Activated CD4-positive, alpha-beta T cell treated with anti-CD3 and anti-CD28 coated beads for 4 hours (primary cell): Measurements from ENCODE around the gene IL12A.

Source experiments
- DNase-seq, 2 donors: peaks; one replicate each; pipeline ENCODE4 v3.0.0-alpha.2; 2020

The IL12A gene

GRCh38 chr3:159988617-159989271 is at the start of gene IL12A:
TSS of gene IL12A (plus strand) at chr3:159988835.
- peak; percentile 73 to 76 for DNase-seq

- no peak for DNase-seq
Observed at GRCh38 chr3:159941038-159942000, 47.3 kb upstream of the IL12A start.

DNA sequence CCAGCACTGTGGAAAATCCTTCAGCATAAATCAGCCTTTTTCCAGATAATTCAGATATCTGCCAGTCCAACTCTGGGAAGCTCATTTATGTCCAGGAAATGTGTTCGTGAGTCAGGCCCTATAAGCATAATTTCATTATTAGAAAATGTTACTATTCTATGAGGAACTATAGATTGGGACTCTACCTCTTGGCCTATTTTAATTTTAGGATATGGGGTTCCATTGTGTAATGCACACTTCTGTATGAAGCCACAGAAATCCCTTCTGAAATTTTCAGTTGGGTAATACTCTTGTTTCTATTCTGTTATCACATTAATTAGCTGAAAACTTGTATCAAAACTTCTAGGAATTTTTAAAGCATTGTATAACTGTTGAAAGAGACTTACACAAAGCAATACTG is 43.9 kb upstream of the IL12A start:
- DNase-seq: no peak

DNA sequence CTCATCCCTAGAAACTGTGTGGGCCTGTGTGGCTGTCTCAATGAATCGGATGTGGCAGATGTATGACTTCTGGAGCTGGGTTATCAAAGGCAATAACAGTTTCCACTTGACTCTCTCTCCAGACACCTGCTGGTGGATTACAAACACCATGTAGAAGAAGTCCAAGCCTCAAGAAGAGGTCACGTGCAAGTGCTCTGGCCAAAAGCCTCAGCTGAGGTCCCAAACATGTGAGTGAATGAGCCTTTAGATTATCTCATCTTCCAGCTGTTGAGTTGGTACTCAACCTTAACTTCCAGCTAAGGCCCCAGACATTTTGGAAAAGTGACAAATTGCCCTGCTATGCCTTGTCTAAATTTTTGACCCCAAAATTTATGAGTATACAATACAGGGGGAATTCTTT is 42.7 kb upstream of the IL12A start:
- DNase-seq: no peak

- DNase-seq: no peak
Observed at GRCh38 chr3:159947220-159947619, 41.4 kb upstream of the IL12A start.

DNA sequence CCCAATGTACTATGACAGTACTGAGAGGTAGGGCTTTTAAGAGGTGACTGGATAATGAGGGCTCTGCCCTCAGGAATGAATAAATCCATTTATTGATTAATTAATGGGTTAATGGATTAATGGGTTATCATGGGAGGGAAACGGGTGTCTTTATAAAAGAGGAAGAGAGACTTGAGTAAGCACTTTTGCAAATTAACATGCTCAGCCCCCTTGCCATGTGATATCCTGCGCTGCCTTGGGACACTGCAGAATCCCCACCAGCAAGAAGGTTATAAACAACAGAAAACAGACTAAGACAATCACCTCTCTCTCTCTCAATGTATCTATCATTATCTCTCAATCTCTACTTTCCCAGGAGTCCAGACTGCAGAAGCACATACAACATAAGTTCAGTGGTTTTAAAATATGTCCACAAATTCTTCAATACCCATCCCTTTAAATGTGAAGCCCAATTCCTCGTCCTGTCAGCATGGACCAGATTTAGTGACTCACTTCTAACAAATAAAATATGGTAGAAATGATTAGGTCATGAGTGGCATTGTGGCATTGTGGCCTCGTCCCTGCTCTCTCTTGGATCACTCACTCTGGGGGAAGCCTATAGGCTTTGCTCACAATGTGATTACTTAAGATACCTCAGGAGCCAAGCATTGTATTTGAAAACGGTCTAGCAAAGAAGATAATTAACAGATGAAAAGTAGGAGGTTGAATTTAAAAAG is 40.0 kb upstream of the IL12A start:
- DNase-seq: no peak

DNA sequence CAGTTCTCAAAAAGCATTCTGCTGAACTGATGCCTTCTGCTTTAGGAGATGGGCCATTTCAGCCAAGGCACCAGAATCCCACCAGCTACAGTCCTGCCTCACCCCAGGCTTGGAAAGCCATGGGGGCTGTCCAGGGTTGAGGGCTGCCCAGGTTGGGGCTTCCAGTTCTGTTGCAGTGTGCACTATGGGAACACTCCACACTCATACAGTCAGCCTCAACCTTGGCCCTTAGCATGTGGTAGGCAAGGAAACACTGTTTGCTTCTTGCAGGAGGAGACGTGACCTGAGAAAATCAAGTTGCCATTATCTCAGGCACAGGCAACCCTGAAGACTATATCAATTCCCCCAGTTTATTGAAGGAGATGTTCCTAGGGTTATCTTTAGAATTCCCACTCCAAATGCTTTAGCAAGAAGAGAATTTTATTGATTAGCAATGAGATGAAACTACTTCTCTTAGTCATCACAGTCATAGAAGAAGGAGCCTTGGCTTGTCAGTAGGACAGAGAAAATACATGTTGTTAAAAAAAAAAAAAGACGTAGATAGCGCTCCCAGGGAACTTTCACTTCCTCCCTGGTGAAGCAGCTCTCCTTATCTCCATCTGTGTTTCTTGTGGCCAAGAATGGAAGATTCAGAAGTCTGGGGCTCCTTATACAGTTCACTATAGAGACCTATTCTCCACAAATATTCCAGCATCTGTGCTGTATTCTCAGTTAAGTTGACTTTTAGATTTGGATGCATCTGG is 38.3 kb upstream of the IL12A start:
- no peak for DNase-seq

- no peak for DNase-seq
Observed at GRCh38 chr3:159951540-159951939, 37.1 kb upstream of the IL12A start.

GRCh38 chr3:159953325-159954085 is 35.1 kb upstream of the IL12A start:
- no peak for DNase-seq

- DNase-seq: no peak
Observed at GRCh38 chr3:159960188-159961148, 28.2 kb upstream of the IL12A start.

GRCh38 chr3:159964166-159964973 is 24.3 kb upstream of the IL12A start:
- no peak for DNase-seq

DNA sequence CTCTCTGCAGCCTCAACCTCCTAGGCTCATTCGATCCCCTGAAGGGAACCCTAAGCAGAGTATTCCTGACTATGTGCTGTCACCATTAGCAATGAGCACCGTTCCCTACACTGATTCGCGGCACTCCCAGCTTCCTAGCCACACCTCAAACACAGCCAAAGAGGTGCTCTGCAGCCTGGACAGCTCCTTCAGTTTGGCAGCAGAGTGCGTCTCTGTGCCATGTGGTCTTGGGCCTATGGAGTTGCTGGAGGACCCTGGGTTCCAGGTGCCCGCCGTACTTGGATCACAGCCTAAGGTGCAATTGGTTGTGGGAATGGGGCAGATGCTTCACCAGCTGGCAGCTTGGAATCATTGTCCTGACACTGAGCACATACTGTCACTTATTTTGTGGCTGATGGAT is 17.3 kb upstream of the IL12A start:
- no peak for DNase-seq

DNA sequence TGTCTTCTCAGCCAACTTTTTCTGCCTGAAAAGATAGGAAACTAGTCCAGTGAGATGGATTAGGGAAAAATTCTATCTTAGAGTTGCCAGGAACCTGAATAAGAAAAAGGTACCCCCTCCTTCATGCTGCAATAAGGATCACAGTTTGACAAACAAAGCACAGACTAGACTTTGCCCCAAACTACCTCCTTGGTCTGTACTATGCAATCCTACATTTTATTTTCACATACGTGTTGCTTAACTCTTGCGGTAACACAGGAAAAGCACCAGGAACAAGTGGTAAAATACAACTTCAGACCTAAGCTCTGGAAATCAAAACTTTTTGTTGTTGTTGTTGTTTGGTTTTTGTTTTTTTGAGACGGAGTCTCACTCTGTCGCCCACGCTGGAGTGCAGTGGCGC is 11.3 kb upstream of the IL12A start:
- no peak for DNase-seq

DNA sequence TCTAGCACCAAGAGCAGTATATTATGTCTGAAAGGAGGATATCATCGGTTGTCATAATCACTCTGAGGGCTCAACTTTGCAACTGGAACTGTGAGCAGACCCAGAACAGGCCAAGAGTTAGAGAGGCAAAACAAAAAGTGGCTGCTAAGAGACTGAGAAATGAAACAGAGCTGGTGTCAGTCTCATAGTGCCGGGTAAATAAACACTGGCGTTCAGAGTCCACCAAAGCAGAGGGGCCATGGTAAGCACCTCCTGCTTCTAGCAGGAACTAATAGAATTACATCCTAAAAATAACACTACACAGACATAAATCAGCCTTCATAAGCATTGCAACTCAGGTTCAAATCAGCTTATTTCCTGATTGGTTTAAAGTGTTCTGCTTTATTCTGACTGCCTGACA is 10.3 kb upstream of the IL12A start:
- no peak for DNase-seq

DNA sequence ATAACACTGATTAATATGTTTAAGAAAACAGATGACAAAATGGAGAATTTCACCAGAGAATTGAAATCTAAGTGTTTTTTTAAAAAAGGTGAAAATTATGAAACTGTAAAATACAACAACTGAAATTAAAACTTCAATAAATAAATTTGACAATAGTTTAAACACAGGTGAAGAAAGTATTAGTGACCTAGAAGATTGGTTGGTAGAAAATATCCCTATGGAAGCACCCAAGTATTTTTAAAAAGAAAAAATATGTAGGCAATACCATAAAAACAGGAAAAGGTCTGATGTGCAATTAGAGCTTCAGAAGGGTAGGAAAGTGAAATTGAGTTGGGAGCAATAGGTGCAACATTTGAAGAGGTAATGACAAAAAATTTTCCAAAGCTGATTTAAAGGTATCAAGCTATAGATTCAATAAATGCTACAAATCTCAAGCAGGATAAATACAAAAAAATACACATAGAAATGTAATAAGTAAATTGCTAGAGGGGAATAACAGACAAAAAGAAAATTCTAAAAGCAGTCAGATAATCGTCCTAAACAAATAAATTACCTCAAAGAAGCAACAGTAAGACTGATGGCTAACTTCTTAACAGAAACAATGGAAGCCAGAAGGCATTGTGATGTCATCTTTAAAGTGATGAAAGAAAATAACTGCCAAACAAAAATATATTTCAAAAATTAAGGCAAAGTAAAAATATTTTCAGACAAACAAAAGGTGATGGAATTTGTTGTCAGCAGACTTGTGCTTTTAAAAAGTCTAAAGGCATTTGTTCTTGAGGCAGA is 9.5 kb upstream of the IL12A start:
- no peak for DNase-seq

- DNase-seq: no peak
Observed at GRCh38 chr3:159982442-159982974, 6.1 kb upstream of the IL12A start.

- DNase-seq: no peak
Observed at GRCh38 chr3:159987291-159987711, 1.3 kb upstream of the IL12A start.

- DNase-seq: no peak
Observed at GRCh38 chr3:159989973-159990846, 1.6 kb downstream of the IL12A start.
